HG03565 (cell line): ENCODE data around the gene TRAK1.

Source experiments
- ATAC-seq: cut with Tn5 transposase; IDR thresholded peaks from one replicate; pipeline ENCODE4 v1.9.1; 2021; ENCODE audit warnings: mild to moderate bottlenecking, moderate library complexity; ENCODE audit not compliant: unreplicated experiment

The TRAK1 gene

DNA sequence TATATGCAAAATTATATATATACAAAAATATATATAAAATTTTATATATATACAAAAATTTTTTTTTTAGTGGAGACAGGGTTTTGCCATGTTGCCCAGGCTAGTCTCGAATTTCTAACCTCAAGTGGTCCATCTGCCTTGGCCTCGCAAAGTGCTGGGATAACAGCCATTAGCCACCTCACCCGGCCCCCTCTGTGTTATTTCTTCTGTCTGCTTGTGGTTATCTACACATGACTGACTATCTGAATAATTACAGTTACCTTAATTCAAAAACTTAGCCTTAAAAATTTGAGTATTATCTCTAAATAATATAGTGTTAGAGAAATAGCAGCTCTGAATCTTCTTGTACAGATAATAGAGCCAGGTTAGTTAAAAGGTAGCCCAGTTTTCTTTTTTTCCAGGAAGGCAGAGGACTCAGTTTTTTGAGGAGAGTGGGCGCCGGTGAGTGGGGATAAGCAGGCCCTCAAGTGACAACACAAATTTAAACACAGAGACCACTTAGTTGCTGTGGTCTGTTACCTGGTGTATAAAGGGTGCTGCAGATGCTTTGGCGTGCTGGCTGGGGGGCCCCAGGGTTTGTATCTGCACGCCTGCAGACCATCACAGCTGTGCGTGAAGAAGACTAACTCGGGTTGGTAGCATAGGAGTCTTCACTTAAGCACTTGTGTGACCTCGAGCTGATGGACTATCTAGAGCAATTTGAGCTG, 83.7 kb downstream of the TRAK1 start:
- ATAC-seq, result no peak

DNA sequence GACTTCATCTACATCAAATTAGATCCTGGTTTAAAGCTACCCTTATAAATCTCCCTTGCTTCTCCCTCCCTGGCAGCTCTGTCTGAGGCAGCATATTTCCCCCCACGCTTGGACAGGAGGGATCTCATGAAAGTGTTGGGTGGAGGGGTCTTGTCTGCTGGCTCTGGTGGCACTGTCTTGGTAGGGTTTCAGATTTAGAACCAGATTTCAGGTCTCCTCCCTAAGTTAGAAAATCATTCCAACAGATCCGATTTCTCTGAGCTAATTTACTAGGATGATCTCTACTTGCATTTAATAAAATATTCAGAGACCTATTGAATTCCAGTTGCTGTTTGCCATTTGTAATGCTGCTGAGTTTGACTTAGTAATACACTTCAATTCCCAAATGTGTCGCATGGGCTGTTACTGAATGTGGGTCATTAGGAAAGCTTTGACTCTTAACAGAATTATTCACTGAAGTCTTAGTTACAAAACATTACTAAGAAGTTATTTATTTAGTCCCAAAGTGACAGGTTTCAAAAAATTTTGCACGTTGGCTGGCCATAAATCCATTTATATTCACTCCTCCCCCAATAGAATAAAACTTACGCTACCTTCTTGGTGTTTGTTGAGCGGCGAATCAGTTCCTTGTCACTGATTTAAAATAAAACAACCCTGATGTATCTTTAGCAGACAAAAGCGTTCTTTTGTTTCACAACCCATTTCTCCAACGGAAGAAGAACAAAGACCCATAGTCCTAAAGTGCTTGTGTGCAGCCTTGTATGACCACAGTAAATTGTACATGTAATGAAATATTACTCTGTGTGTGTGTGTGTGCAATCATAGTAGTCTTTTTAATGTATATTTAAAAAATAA, 84.5 kb downstream of the TRAK1 start:
- no peak for ATAC-seq

DNA sequence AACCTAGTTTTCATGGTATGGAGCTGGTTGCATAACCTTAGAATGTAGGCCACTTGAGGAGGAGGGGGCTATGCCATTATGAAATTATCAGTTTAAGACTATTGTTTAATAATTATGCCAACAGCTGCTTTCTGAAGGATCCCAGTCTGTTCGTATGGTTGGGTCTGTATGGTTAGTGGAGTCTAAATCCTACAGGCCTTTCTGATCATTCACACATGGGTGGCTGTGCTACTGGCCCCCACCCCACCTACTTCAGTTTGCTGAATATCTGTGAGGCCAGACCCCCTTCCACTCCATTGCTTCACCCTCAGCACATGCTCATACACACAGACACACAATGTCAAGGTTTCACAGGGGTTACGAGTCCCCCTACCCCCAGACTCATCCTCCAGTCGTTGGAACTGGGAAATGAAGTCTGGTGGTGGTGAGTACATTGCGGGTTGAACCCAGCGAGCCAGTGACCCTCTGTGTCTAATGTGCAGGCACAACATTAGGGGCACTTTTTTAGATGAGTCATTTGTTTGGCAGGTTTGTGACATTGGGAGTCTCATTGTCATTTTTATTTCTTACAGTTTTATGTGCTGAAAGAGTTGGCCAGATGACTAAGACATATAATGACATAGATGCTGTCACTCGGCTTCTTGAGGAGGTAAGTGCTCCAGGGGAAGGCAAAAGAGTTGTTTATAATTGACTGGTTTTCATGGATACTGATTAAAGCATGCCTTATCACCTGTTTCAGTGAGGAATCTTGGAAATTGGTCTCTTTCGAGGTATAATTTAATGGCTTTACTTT, 85.3 kb downstream of the TRAK1 start:
- ATAC-seq, result no peak

DNA sequence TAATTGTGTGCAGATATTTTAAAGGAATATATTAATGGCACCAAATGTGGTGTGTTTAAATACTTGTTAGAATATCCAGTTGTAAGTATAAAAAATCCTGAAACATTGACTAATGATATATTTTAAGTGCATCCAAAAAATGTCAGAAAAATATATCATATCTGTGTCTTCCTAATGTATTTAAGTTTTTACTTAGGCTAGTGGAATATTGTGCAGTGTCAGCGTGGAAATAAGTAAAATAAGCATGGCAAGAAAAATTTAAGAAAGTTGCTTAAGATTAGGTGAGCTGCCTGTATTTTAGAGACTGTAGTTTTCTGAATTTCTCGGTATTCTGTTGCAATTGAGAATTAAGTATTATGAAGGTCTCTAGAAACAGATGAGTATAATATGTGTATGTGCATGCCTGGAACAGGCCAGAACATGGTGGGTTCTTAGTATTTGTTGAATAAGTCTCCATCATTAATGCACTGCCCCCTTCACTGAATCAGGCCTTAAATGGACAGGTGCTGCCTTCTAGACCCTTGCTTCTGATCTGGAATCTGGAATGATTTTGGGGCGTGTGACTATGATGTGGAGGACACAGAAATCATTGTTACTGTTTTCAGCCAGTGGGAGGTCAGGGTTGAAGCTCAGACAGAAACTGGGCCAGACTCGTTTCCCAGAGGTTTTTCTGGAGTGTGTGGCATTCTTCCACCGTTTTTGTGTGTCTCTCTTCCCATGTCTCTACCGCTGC, 86.1 kb downstream of the TRAK1 start:
- no peak for ATAC-seq

DNA sequence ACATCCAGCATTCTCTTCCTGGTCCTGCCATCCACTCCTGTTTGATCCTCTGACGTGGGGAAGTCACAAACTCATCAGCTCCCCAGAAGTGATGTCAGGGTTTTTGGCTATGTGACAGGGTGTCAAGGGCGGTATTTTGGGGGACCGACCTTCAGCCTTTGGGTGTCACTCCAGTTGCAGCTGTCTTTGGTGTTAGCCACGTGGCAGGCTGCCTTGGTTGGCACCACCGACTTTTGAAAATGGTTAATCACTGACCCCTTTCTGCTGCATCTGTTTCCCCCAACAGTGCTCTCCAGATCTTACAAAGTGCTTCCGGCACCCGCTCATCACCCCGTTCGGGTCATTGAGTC, 86.6 kb downstream of the TRAK1 start:
- no peak for ATAC-seq

DNA sequence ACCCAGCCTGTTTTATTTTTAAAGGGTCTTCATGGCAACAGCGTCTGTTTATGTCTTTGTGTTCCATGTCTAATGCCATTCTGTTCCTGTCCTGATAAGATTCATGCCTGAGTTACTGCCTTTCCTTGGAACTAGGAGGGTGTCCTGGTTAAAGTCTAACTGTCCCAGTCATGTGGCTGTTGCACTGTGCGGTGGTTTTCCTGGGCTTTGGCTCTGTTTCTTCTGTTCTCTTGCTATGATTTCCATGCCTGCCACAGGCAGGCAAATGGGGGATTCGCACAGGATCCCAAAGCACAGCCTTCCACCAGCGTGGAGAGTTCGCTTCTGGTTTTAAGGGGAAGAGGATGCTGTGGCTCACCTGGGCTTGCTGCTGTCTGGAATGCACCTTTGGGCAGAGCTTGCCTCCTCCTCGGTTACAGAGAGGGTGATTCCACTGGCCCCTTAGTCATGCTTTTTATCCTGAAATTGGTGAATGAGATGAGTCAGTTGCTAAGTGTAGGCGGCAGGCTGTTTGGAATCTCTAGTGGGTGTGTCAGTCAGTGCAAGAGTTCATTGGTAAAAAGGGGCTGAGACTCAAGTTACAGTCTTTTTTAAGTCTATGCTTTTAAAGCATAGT, 88.1 kb downstream of the TRAK1 start:
- no peak for ATAC-seq

DNA sequence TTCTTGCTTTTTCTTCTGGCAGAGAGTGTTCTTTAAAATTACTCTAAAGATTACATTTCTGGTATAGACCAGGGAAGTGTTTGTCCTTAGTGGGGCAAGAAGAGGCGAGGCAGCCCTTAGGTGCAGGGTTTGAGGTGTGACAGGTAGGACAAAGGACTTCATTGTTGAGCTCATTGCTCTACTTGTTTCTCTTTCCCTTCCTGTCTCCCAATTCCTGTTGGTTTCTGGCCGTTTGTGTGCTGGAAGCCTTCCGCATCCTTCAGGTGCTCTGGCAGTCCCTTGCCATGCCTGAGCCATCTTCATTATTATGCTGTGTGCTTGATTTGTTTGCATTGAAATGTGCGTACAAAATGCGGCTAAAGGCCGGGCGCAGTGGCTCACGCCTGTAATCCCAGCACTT, 89.7 kb downstream of the TRAK1 start:
- ATAC-seq, result no peak

DNA sequence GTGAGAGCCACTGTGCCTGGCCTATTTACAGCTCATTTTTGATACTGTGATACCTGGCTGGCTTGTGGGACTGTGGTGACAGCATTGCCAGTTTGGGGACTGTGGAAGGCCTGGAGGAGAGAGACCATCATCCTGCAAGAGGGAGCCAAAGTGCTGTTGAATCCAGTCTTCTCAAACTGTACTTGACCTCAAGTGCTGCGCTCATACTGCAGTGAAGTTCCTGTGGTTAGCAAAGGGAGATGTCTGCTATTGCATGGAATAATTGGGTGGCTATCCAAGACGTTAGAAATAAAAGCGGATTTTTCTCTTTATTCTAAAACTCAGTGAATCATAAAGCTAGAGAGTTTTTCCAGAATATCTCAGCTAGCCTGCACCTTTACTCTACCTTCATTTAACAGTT, 91.4 kb downstream of the TRAK1 start:
- ATAC-seq, result no peak

DNA sequence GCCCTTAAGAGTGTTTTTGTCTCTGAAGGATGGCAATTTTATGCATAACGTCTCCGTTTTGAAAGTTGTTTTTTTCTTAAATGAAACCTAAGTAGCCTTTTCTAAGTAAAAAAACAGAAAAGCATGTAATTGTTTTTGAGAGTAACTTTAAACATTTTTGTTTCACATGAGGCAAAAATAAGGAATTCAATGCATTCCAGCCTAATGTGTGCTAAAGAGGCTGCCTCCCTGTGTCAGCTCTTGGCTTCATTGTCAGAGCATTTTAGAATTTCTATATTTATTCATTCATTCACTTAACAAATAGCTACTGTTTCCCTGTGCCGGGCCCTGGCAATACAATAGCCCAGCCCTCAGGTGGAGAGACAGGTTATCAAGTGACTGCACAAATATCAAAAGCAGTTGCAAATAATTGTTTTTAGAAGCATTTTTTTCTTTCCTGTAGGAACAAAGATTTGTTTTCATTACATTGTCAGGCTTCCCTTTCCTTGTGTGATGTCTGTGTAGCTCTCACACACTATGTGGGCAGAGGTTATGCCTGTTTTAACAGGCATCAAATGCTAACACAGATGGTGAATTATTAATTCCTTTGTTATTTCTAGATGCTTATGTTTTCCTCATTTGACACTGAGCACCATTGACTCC, 93.0 kb downstream of the TRAK1 start:
- ATAC-seq, result no peak

DNA sequence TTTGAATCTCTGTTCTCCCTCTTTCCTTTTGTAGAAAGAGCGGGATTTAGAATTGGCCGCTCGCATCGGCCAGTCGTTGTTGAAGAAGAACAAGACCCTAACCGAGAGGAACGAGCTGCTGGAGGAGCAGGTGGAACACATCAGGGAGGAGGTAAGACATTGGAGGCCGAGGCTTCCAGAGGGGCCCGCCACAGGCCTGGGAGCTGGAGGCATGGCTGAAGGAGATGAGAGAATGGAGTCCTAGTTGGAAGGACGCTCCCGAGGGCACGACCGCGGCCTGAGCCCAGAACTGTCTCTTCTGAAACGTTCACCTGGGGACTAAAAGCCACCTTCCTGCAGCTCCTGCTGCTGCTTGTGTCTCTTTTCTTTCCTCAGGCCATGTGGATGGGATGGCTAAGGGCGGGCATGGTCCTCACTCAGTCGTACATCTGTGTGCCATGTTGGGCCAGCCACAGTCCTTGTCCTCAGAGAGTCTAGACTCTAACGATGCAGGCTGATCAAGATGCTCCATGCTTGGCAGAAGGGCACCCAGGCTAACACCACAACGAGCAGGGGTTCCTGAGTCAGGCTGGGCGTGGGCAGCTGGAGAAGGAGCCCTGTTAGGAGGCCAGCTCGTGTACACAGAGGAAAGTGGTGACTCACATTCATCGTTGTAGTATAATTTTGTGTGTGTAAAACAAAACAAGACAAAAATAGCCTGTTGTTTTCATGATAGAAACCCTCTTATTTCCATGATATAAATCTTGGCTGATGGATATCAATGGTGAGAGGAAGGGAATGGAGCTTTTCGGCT, 93.7 kb downstream of the TRAK1 start:
- ATAC-seq, result no peak

DNA sequence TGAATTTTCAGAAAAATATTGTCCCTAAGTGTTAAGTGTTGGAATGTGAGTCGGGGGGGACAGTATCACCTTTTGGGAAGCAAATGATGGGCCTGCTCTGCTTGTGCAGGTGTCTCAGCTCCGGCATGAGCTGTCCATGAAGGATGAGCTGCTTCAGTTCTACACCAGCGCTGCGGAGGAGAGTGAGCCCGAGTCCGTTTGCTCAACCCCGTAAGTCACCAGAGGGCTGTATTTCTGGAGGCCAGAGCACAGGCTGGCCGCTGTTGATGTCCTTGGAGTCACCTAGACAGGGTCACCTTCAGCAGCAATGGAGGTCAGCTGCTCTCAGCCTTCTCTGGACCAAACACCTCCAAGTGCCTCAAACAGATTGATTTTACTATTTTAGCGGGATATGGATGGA, 96.8 kb downstream of the TRAK1 start:
- no peak for ATAC-seq

DNA sequence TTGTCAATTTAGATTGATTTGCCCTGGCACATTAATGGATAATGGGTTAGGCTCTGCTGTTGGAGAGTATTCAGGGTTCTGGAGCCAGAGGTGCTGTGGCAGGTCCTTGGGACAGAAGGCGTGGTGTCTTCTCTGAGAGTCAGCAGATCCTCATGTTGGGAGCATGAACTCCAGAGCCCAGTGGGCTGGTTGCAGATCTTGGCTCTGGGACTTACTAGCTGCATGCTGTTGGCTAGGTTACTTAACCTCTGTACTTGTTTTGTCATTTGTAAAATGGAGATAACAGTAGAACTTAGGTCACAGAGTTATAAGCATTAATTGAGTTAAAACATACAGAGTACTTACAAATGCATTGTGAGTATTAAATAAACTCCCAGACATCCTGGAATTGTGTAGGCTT, 97.2 kb downstream of the TRAK1 start:
- ATAC-seq, result no peak

DNA sequence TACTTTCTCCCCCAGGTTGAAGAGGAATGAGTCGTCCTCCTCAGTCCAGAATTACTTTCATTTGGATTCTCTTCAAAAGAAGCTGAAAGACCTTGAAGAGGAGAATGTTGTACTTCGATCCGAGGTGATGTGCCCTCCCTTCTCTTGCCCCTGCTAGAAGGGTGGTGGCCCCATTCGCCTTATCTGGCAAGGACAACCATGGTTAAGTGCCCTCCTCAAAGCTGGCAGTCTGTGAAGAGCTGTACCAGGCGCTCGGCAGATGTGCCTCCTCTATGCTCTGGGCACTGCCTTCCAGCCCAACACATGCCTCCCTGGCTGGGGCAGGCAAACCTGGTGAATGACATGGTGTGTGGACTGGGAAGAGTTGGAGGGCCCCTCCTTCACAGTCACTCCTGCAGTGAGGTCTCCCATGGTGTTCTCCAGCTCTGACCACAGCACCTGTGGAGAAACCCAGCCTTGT, 97.9 kb downstream of the TRAK1 start:
- ATAC-seq, result no peak

DNA sequence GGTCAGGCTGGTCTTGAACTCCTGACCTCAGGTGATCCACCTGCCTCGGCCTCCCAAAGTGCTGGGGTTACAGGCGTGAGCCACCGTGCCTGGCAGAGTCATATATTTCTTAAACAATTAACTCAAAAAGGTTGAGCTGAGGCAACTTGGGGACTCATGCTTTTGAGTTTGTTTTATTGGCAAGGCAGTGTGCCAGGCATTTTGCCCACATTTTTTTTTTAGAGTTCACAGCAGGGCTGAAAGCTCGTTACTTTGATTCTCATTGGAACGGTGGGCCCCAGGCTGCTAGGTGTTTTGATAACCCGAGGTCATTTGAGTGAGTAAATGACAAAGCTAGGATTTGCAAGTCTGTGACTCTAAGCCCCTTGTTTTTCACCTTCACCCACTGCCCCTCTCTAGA, 98.6 kb downstream of the TRAK1 start:
- no peak for ATAC-seq

DNA sequence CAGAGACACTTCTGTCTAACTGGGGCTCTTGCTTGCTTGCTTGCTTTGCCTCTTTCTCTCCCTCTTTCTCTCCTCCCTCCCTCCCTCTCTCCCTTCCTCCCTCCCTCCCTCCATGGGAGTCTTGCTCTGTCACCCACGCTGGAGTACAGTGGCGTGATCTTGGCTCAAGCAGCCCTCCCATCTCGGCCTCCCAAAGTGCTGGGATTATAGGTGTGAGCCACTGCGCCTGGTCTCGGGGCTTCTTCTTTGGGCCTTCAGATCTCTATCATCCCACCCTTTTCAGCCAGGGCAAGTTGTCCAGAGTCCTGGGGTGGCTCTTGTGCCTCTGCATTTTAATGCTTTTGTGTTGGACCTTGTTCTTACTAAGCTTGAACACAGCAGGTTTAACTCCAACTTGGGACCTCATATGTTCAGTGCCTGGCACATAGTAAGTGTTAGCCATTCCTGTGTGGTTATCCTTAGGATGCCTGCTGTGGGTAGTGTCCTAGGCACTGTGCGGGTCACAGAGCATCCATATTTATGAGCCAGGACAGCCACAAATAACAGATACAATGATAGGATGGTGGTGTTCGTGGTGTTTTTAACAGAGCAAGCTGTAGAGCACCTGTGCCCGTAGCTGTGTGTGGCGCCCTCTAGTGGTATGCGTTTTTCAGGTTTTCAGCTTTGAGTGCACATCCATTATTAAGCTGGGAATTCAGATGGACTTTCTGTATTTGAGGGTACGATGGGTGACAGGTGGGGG, 99.7 kb downstream of the TRAK1 start:
- no peak for ATAC-seq

DNA sequence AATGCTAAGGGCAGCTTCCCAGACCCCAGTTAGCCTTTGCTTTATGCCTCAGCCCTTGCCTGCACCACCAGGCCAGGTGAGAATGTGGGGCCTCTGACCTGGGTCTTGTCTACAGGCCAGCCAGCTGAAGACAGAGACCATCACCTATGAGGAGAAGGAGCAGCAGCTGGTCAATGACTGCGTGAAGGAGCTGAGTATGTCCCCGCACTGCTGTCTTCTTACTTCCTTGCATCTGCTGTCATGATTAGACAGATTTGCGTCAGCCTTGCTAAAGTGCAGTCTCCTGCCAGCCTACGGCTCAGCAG, 100.2 kb downstream of the TRAK1 start:
- no peak for ATAC-seq

DNA sequence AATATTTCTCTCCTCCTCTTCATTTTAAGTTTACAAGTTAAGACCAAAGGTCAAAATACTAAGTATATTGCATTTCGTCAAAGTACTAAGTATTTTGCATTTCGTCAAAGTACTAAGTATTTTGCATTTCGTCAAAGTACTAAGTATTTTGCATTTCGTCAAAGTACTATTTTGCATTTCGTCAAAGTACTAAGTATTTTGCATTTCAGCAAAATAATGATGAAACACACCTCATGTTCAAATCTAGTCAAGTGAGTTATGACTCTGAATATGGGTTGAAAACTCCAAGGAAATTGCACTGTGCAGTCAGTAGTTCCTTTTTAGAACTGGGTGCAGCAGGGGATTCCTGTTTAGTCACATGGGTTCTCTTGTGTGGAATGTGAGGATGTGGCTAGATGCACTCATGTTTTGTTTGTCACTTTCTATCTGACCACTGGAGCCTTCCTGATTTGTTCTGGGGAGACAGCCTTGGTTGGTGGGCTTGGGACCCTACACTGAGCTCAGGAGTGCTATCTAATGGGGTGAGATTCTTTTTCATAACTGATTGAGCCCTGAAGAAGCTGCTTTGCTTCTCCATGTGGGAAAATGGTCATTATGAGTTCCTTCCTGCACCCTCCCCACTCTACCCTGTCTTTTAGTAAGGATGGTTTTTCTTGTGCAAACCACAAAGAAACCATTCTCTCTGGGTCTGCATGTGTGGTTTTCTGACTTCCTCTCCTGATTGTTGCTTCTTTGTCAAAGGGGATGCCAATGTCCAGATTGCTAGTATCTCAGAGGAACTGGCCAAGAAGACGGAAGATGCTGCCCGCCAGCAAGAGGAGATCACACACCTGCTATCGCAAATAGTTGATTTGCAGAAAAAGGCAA, 101.4 kb downstream of the TRAK1 start:
- no peak for ATAC-seq
